Liver (tissue), 9 donors: ENCODE measurements around the gene CAMK2B. TPM values are rescaled to one million over a fixed set of nuclear protein-coding genes. Genes with fewer than 3 reads are reported as not detected.

Experiments used
- DNase-seq: peaks from one replicate; pipeline ENCODE4 v3.0.0-alpha.2; 2017; ENCODE audit warnings: low spot score
- H3K27ac ChIP-seq, 2 donors: one replicate each; pipeline ENCODE4 v1.7.0; 2013; ENCODE audit warnings: inconsistent platforms in 2 of 2, low read length in 2 of 2, control low read depth in 1 of 2, low read depth in 1 of 2, mild to moderate bottlenecking in 1 of 2
- H3K27me3 ChIP-seq, 4 donors: one replicate each; pipeline versions ENCODE4 v1.6.1 to v1.7.0; 2013; ENCODE audit warnings: low read length in 3 of 4, inconsistent platforms in 1 of 4, mild to moderate bottlenecking in 1 of 4, moderate library complexity in 1 of 4; ENCODE audit not compliant: control insufficient read depth in 4 of 4, insufficient read depth in 4 of 4
- H3K36me3 ChIP-seq, 4 donors: one replicate each; pipeline versions ENCODE4 v1.6.1 to v1.7.0; 2013; ENCODE audit warnings: low read length in 3 of 4, mild to moderate bottlenecking in 3 of 4, low read depth in 1 of 4, moderate library complexity in 1 of 4; ENCODE audit not compliant: control insufficient read depth in 4 of 4, insufficient read depth in 3 of 4
- H3K4me1 ChIP-seq, 4 donors: one replicate each; pipeline versions ENCODE4 v1.6.1 to v1.7.0; 2013; ENCODE audit warnings: low read length in 3 of 4, mild to moderate bottlenecking in 3 of 4, moderate library complexity in 1 of 4; ENCODE audit not compliant: control insufficient read depth in 4 of 4, insufficient read depth in 4 of 4
- H3K4me3 ChIP-seq, 3 donors: one replicate each; pipeline versions ENCODE4 v1.6.1 to v1.7.0; 2013; ENCODE audit warnings: low read length in 3 of 3, control low read depth in 1 of 3, low read depth in 1 of 3, mild to moderate bottlenecking in 1 of 3
- H3K9ac ChIP-seq, 2 donors: one replicate each; pipeline ENCODE4 v1.7.0; 2013; ENCODE audit warnings: low read length in 2 of 2, mild to moderate bottlenecking in 2 of 2, moderate library complexity in 2 of 2, control low read depth in 1 of 2, low read depth in 1 of 2
- H3K9me3 ChIP-seq, 4 donors: one replicate each; pipeline versions ENCODE4 v1.6.1 to v1.7.0; 2013; ENCODE audit warnings: low read length in 3 of 4; ENCODE audit not compliant: control insufficient read depth in 4 of 4
- ATF3 ChIP-seq: IDR thresholded peaks from 2 replicates; pipeline ENCODE4 v1.6.1; 2016; ENCODE audit warnings: antibody characterized with exemption
- EGR1 ChIP-seq, 2 donors: IDR thresholded peaks; 2 replicates each; pipeline ENCODE4 v1.6.1; 2016 to 2018; ENCODE audit warnings: antibody characterized with exemption in 2 of 2, low read depth in 2 of 2
- FOXA1 ChIP-seq: IDR thresholded peaks from 2 replicates; pipeline ENCODE4 v1.6.1; 2016; ENCODE audit warnings: antibody characterized with exemption
- GABPA ChIP-seq, 2 donors: IDR thresholded peaks in 1 of 2; conservative IDR thresholded peaks in 1 of 2; 2 replicates each; pipeline ENCODE4 v1.6.1; 2016; ENCODE audit warnings: antibody characterized with exemption in 2 of 2, mild to moderate bottlenecking in 1 of 2, moderate library complexity in 1 of 2
- HNF4A ChIP-seq, 2 donors: conservative IDR thresholded peaks; 2 replicates each; pipeline ENCODE4 v1.6.1; 2016; ENCODE audit warnings: antibody characterized with exemption in 2 of 2, mild to moderate bottlenecking in 2 of 2
- HNF4G ChIP-seq: IDR thresholded peaks from 2 replicates; pipeline ENCODE4 v1.6.1; 2016; ENCODE audit warnings: antibody characterized with exemption
- JUND ChIP-seq, 2 donors: IDR thresholded peaks; 2 replicates each; pipeline ENCODE4 v1.6.1; 2016; ENCODE audit warnings: antibody characterized with exemption in 2 of 2
- NR2F2 ChIP-seq: IDR thresholded peaks from 2 replicates; pipeline ENCODE4 v1.6.1; 2016; ENCODE audit warnings: antibody characterized with exemption
- RAD21 ChIP-seq, 2 donors: IDR thresholded peaks; 2 replicates each; pipeline ENCODE4 v1.6.1; 2016; ENCODE audit warnings: antibody characterized with exemption in 2 of 2, mild to moderate bottlenecking in 2 of 2
- RXRA ChIP-seq, 2 donors: IDR thresholded peaks; 2 replicates each; pipeline ENCODE4 v1.6.1; 2017 to 2018; ENCODE audit warnings: antibody characterized with exemption in 2 of 2, mild to moderate bottlenecking in 1 of 2
- SP1 ChIP-seq: IDR thresholded peaks from 2 replicates; pipeline ENCODE4 v1.6.1; 2018; ENCODE audit warnings: antibody characterized with exemption, mild to moderate bottlenecking
- TAF1 ChIP-seq: conservative IDR thresholded peaks from 2 replicates; pipeline ENCODE4 v1.6.1; 2016; ENCODE audit warnings: antibody characterized with exemption, mild to moderate bottlenecking
- YY1 ChIP-seq: IDR thresholded peaks from 2 replicates; pipeline ENCODE4 v1.6.1; 2016; ENCODE audit warnings: antibody characterized with exemption, mild to moderate bottlenecking
- WGBS: extraction: QIAGEN DNeasy Blood & Tissue Kit; methylation state at CpG from one replicate; pipeline ENCODE4 v1.1.7; 2013; 5-methylcytosine and 5-hydroxymethylcytosine counted together
- polyA plus RNA-seq, 2 donors: library from polyadenylated mRNA; stranded (reverse) in 1 of 2; unstranded in 1 of 2; fragments of 200-250 nt in 1 of 2; fragments of >200 nt in 1 of 2; fragmentation: Nextera tagmentation in 1 of 2; extraction: Ambion mirVana in 1 of 2; gene quantifications; one replicate each; pipeline versions ENCODE4 v1.2.1 to v1.2.3, GENCODE V29; 2013 to 2015
- total RNA-seq, 2 donors: library from RNA; depleted of rRNA; stranded (reverse); fragments of >200 nt; gene quantifications; one replicate each; pipeline ENCODE4 v1.2.3, GENCODE V29; 2014
- TF ChIP-seq, protein P1 (sequence below): fragments of 150-350 bp; IDR thresholded peaks from 2 replicates; pipeline ENCODE4 v1.5.1; 2017; ENCODE audit warnings: improper control_type of control experiment, low read depth, low read length; ENCODE audit not compliant: missing input control
- TF ChIP-seq, protein P2 (sequence below): IDR thresholded peaks from 2 replicates; pipeline ENCODE4 v1.6.1; 2016; ENCODE audit warnings: antibody characterized with exemption, mild to moderate bottlenecking
- TF ChIP-seq, protein P3 (sequence below): IDR thresholded peaks from 2 replicates; pipeline ENCODE4 v1.6.1; 2016; ENCODE audit warnings: antibody characterized with exemption
- donor health status: healthy.
- donor health status: healthy.
- donor health status: healthy.
- donor health status: healthy.
- donor health status: healthy.

The CAMK2B gene
- total and polyA plus RNA-seq, 4 donors = 2.1 to 3.3 (median 2.2) TPM; not detected in 1

DNA sequence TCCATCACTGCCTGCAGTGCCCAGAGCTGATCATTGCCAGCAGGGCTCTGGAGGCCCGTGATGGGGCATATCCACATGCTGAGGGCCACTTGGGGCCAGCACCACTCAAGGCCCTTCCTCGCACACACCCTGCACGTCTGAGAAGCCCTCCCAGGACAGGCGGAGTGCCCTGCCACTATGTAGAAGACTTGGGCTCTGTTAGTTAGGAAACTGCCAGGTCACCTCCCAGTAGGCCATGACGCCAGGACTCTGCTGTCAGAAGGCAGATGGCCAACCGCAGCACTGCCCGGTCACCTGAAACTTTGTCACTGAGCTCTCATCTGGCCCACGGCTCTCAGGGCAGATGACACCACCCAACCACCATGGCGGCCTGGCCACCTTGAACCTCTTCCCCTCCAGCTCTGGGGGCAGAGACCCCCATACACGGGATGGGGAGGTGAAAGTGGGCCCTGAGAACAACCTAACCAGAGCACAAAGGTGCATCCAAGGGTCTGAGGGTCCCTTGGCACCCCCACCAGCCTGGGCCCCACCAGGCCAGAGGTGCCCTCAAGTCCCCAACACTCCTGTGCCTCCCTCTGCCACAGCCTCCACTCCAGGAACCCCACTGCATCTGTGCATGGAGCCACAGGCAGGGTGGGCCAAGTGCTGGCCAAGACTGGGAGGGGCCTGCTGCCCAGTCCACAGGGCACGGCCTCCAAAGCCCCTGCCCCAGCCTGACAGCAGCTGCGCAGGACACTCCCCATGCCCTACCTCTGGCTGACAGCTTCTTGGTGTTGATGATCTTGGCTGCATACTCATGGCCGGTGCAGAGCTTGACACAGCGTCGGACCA, 41.8 kb downstream of the CAMK2B start:
- no peak for DNase-seq
- Histone ChIP-seq H3K4me3 (no peak overlapping the region), H3K36me3 (no peaks in the 10 kb centered on the region), H3K27me3 (no peaks in the 10 kb centered on the region), H3K4me1 (no peaks in the 10 kb centered on the region), H3K27ac (no peak overlapping the region), H3K9me3 (no peaks in the 10 kb centered on the region), H3K9ac (no peak overlapping the region)
- TF ChIP-seq RXRA (IDR thresholded peaks at IDR 0.05) (no peak), FOXA1 (no peak), HNF4A (conservative IDR thresholded peaks at IDR 0.05) (no peak), GABPA (IDR thresholded peaks at IDR 0.05 in 1 of 2, conservative IDR thresholded peaks at IDR 0.05 in 1 of 2) (no peak), YY1 (no peak)
- TF ChIP-seq, protein P1, sequence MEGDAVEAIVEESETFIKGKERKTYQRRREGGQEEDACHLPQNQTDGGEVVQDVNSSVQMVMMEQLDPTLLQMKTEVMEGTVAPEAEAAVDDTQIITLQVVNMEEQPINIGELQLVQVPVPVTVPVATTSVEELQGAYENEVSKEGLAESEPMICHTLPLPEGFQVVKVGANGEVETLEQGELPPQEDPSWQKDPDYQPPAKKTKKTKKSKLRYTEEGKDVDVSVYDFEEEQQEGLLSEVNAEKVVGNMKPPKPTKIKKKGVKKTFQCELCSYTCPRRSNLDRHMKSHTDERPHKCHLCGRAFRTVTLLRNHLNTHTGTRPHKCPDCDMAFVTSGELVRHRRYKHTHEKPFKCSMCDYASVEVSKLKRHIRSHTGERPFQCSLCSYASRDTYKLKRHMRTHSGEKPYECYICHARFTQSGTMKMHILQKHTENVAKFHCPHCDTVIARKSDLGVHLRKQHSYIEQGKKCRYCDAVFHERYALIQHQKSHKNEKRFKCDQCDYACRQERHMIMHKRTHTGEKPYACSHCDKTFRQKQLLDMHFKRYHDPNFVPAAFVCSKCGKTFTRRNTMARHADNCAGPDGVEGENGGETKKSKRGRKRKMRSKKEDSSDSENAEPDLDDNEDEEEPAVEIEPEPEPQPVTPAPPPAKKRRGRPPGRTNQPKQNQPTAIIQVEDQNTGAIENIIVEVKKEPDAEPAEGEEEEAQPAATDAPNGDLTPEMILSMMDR = no peak
- WGBS = 92% methylated on average over 15 of the region's 15 CpGs

DNA sequence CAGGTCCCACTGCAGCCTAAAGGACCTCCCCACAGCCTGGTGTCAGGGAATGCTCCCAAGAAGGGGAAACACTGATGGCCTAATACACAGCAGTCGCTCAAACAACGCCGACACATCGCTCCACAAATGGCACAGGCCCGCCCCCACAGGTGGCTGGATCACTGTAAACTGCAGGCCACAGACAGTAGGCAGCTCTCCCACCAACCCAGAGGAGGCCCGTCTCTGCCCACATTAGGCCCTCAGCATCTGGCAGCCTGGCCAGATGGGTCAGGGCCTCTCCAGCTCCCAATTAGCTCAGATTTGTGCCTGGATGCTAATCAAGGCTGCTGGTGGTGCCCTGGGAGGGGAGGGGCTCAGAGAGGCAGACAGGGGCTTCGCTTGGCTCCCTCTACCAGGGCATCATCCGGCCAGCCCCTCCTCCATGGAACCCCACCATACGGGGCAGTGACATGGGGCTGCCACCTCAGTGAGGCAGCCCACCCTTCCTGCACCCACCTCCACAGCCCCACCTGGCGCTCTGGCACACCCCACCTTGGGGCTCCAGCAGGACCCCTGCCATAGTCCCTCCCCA, 42.7 kb downstream of the CAMK2B start:
- 93% methylated on average over 10 of the region's 10 CpGs for WGBS

GRCh38 chr7:44281811-44282600, 43.4 kb downstream of the CAMK2B start:
- TF ChIP-seq EGR1 (IDR thresholded peaks at IDR 0.05; ENCODE audit: low read depth in 2 of 2) = no peak
- TF ChIP-seq RAD21 (IDR thresholded peaks at IDR 0.05) = no peak
- no peak for TF ChIP-seq JUND (IDR thresholded peaks at IDR 0.05)
- TF ChIP-seq HNF4G = no peak
- TF ChIP-seq, protein P2, sequence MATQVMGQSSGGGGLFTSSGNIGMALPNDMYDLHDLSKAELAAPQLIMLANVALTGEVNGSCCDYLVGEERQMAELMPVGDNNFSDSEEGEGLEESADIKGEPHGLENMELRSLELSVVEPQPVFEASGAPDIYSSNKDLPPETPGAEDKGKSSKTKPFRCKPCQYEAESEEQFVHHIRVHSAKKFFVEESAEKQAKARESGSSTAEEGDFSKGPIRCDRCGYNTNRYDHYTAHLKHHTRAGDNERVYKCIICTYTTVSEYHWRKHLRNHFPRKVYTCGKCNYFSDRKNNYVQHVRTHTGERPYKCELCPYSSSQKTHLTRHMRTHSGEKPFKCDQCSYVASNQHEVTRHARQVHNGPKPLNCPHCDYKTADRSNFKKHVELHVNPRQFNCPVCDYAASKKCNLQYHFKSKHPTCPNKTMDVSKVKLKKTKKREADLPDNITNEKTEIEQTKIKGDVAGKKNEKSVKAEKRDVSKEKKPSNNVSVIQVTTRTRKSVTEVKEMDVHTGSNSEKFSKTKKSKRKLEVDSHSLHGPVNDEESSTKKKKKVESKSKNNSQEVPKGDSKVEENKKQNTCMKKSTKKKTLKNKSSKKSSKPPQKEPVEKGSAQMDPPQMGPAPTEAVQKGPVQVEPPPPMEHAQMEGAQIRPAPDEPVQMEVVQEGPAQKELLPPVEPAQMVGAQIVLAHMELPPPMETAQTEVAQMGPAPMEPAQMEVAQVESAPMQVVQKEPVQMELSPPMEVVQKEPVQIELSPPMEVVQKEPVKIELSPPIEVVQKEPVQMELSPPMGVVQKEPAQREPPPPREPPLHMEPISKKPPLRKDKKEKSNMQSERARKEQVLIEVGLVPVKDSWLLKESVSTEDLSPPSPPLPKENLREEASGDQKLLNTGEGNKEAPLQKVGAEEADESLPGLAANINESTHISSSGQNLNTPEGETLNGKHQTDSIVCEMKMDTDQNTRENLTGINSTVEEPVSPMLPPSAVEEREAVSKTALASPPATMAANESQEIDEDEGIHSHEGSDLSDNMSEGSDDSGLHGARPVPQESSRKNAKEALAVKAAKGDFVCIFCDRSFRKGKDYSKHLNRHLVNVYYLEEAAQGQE = no peak
- TF ChIP-seq GABPA (IDR thresholded peaks at IDR 0.05 in 1 of 2, conservative IDR thresholded peaks at IDR 0.05 in 1 of 2) = no peak
- no peak for TF ChIP-seq SP1
- TF ChIP-seq, protein P3, sequence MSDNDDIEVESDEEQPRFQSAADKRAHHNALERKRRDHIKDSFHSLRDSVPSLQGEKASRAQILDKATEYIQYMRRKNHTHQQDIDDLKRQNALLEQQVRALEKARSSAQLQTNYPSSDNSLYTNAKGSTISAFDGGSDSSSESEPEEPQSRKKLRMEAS = no peak
- no peak for TF ChIP-seq HNF4A (conservative IDR thresholded peaks at IDR 0.05)
- TF ChIP-seq, protein P1 = no peak
- no peak for TF ChIP-seq ATF3
- TF ChIP-seq NR2F2 = no peak
- TF ChIP-seq TAF1 = no peak
- Histone ChIP-seq H3K4me3 (no peak overlapping the region), H3K36me3 (no peaks in the 10 kb centered on the region), H3K27ac (no peak overlapping the region), H3K9me3 (no peaks in the 10 kb centered on the region), H3K4me1 (no peaks in the 10 kb centered on the region), H3K27me3 (no peaks in the 10 kb centered on the region), H3K9ac (no peak overlapping the region)
- 84% methylated on average over 15 of the region's 15 CpGs for WGBS
- DNase-seq = no peak

More for the DNA sequence above, 42.7 kb downstream of the CAMK2B start:
- no peak for DNase-seq
- no peaks in the 10 kb centered on the region for H3K4me1 ChIP-seq
- TF ChIP-seq JUND (IDR thresholded peaks at IDR 0.05) (no peak), EGR1 (IDR thresholded peaks at IDR 0.05; ENCODE audit: low read depth in 2 of 2) (no peak), TAF1 (no peak), GABPA (IDR thresholded peaks at IDR 0.05 in 1 of 2, conservative IDR thresholded peaks at IDR 0.05 in 1 of 2) (no peak)
- H3K27me3 ChIP-seq = no peaks in the 10 kb centered on the region
- no peak overlapping the region for H3K9ac ChIP-seq
- no peaks in the 10 kb centered on the region for H3K36me3 ChIP-seq
- no peaks in the 10 kb centered on the region for H3K9me3 ChIP-seq
- H3K4me3 ChIP-seq = no peak overlapping the region
- H3K27ac ChIP-seq = no peak overlapping the region
